ENCODE results near the gene PIP5KL1.

PIP5KL1 gene

GRCh38 chr9:127930231-127931091 is at the start of gene PIP5KL1:
PIP5KL1 (minus strand) TSS chr9:127930777; CDS start chr9:127930752, 25 bp downstream.
- no peaks in the 10 kb centered on the region for H3K27me3 Mint-ChIP-seq

GRCh38 chr9:127980060-127980705 is 49.6 kb upstream of the PIP5KL1 start:
- Mint-ChIP-seq H3K4me1 (peaks cover 56% of the 10 kb centered on the region), H3K36me3 (peaks cover 2% of the 10 kb centered on the region), H3K4me3 (peak overlapping the region; percentile 96), H3K27me3 (no peaks in the 10 kb centered on the region), H3K27ac (peak overlapping the region; percentile 85), H3K9me3 (no peaks in the 10 kb centered on the region)

More at GRCh38 chr9:127930231-127931091, at the start of gene PIP5KL1:
- Mint-ChIP-seq H3K4me3 (peak within 1 kb of the TSS; percentile 80), H3K36me3 (peaks cover 8% of the 10 kb centered on the region), H3K27ac (peak within 1 kb of the TSS; percentile 79), H3K9me3 (no peaks in the 10 kb centered on the region), H3K4me1 (peaks cover 43% of the 10 kb centered on the region)

- peak overlapping the region; percentile 91 for H3K27ac Mint-ChIP-seq
- H3K36me3 Mint-ChIP-seq = peaks cover 2% of the 10 kb centered on the region
- no peaks in the 10 kb centered on the region for H3K27me3 Mint-ChIP-seq
- H3K9me3 Mint-ChIP-seq = no peaks in the 10 kb centered on the region
- peak overlapping the region; percentile 96 for H3K4me3 Mint-ChIP-seq
- H3K4me1 Mint-ChIP-seq = peaks cover 53% of the 10 kb centered on the region
These were observed 48.9 kb upstream of the PIP5KL1 start for GRCh38 chr9:127979333-127980059.

GRCh38 chr9:127979015-127979332 is 48.4 kb upstream of the PIP5KL1 start:
- no peaks in the 10 kb centered on the region for H3K9me3 Mint-ChIP-seq
- H3K4me3 Mint-ChIP-seq = peak overlapping the region; percentile 96
- H3K27ac Mint-ChIP-seq = peak overlapping the region; percentile 91
- H3K27me3 Mint-ChIP-seq = no peaks in the 10 kb centered on the region
- peaks cover 56% of the 10 kb centered on the region for H3K4me1 Mint-ChIP-seq
- peaks cover 2% of the 10 kb centered on the region for H3K36me3 Mint-ChIP-seq

- Mint-ChIP-seq H3K27me3 (no peaks in the 10 kb centered on the region), H3K4me1 (peaks cover 53% of the 10 kb centered on the region)
These were observed 47.5 kb upstream of the PIP5KL1 start for GRCh38 chr9:127977884-127978647.

GRCh38 chr9:127977009-127977883 is 46.7 kb upstream of the PIP5KL1 start:
- Mint-ChIP-seq H3K36me3 (peaks cover 2% of the 10 kb centered on the region), H3K27ac (peak overlapping the region; percentile 84), H3K4me1 (peaks cover 53% of the 10 kb centered on the region), H3K9me3 (no peaks in the 10 kb centered on the region), H3K27me3 (no peaks in the 10 kb centered on the region), H3K4me3 (peak overlapping the region; percentile 96)

More at GRCh38 chr9:127977884-127978647, 47.5 kb upstream of the PIP5KL1 start:
- Mint-ChIP-seq H3K9me3 (no peaks in the 10 kb centered on the region), H3K36me3 (peaks cover 2% of the 10 kb centered on the region), H3K27ac (peak overlapping the region; percentile 84), H3K4me3 (peak overlapping the region; percentile 96)

- H3K4me1 Mint-ChIP-seq = peaks cover 53% of the 10 kb centered on the region
- no peaks in the 10 kb centered on the region for H3K9me3 Mint-ChIP-seq
- peaks cover 2% of the 10 kb centered on the region for H3K36me3 Mint-ChIP-seq
- H3K27ac Mint-ChIP-seq = peak overlapping the region; percentile 98
- H3K27me3 Mint-ChIP-seq = no peaks in the 10 kb centered on the region
- H3K4me3 Mint-ChIP-seq = peak overlapping the region; percentile 96
These were observed 45.9 kb upstream of the PIP5KL1 start for GRCh38 chr9:127976498-127976897.

- peak overlapping the region; percentile 98 for H3K27ac Mint-ChIP-seq
- peaks cover 2% of the 10 kb centered on the region for H3K36me3 Mint-ChIP-seq
- H3K4me1 Mint-ChIP-seq = peaks cover 58% of the 10 kb centered on the region
- H3K9me3 Mint-ChIP-seq = no peaks in the 10 kb centered on the region
- peak overlapping the region; percentile 96 for H3K4me3 Mint-ChIP-seq
- H3K27me3 Mint-ChIP-seq = no peaks in the 10 kb centered on the region
These were observed 45.1 kb upstream of the PIP5KL1 start for GRCh38 chr9:127975376-127976315.

- H3K27me3 Mint-ChIP-seq = no peaks in the 10 kb centered on the region
- peak overlapping the region; percentile 98 for H3K27ac Mint-ChIP-seq
- no peaks in the 10 kb centered on the region for H3K9me3 Mint-ChIP-seq
- peak overlapping the region; percentile 96 for H3K4me3 Mint-ChIP-seq
- H3K4me1 Mint-ChIP-seq = peaks cover 66% of the 10 kb centered on the region
- H3K36me3 Mint-ChIP-seq = peaks cover 2% of the 10 kb centered on the region
These were observed 44.2 kb upstream of the PIP5KL1 start for GRCh38 chr9:127974769-127975261.

GRCh38 chr9:127974001-127974768 is 43.6 kb upstream of the PIP5KL1 start:
- peak overlapping the region; percentile 96 for H3K4me3 Mint-ChIP-seq
- H3K9me3 Mint-ChIP-seq = no peaks in the 10 kb centered on the region
- H3K36me3 Mint-ChIP-seq = peaks cover 2% of the 10 kb centered on the region
- no peaks in the 10 kb centered on the region for H3K27me3 Mint-ChIP-seq
- H3K4me1 Mint-ChIP-seq = peaks cover 73% of the 10 kb centered on the region
- H3K27ac Mint-ChIP-seq = peak overlapping the region; percentile 98

GRCh38 chr9:127973169-127974000 is 42.8 kb upstream of the PIP5KL1 start:
- Mint-ChIP-seq H3K36me3 (no peaks in the 10 kb centered on the region), H3K4me3 (peak overlapping the region; percentile 96), H3K27me3 (no peaks in the 10 kb centered on the region), H3K9me3 (no peaks in the 10 kb centered on the region), H3K4me1 (peaks cover 81% of the 10 kb centered on the region), H3K27ac (peak overlapping the region; percentile 98)

- H3K9me3 Mint-ChIP-seq = no peaks in the 10 kb centered on the region
- peak overlapping the region; percentile 96 for H3K4me3 Mint-ChIP-seq
- no peaks in the 10 kb centered on the region for H3K27me3 Mint-ChIP-seq
- peak overlapping the region; percentile 98 for H3K27ac Mint-ChIP-seq
- peaks cover 90% of the 10 kb centered on the region for H3K4me1 Mint-ChIP-seq
- H3K36me3 Mint-ChIP-seq = no peaks in the 10 kb centered on the region
These were observed 41.8 kb upstream of the PIP5KL1 start for GRCh38 chr9:127972236-127972871.

All from activated naive CD4-positive, alpha-beta T cell treated with anti-CD3 and anti-CD28 coated beads, Interleukin-2, amount 50 U/mL, for 24 hours (primary cell).